KMS-11 (cell line): ENCODE results near the gene CAMK4.

ENCODE experiments used
- H2AFZ ChIP-seq: fragments of 200-600 bp; sonication (generic); 2 replicates; pipeline ENCODE4 v1.6.1; 2016; ENCODE audit warnings: antibody characterized with exemption, mixed run types, low read depth
- H3K27ac ChIP-seq: fragments of 200-600 bp; sonication (generic); 2 replicates; pipeline ENCODE4 v1.6.1; 2016; ENCODE audit warnings: mild to moderate bottlenecking, mixed run types
- H3K27me3 ChIP-seq: fragments of 200-600 bp; sonication (generic); 2 replicates; pipeline ENCODE4 v1.6.1; 2017; ENCODE audit warnings: mild to moderate bottlenecking, low read depth, mixed run types, moderate library complexity; ENCODE audit not compliant: insufficient read depth
- H3K36me3 ChIP-seq: fragments of 200-600 bp; sonication (generic); 2 replicates; pipeline ENCODE4 v1.6.1; 2017; ENCODE audit warnings: mild to moderate bottlenecking, mixed run types; ENCODE audit not compliant: insufficient read depth
- H3K4me1 ChIP-seq: fragments of 200-600 bp; sonication (generic); 2 replicates; pipeline ENCODE4 v1.6.1; 2016; ENCODE audit warnings: mild to moderate bottlenecking, low read depth, mixed run types; ENCODE audit not compliant: poor library complexity, severe bottlenecking
- H3K4me2 ChIP-seq: fragments of 200-600 bp; sonication (generic); 2 replicates; pipeline ENCODE4 v1.7.0; 2016; ENCODE audit warnings: mild to moderate bottlenecking, mixed run types
- H3K4me3 ChIP-seq: fragments of 200-600 bp; sonication (generic); IDR thresholded peaks from 2 replicates; pipeline ENCODE4 v1.6.1; 2017; ENCODE audit warnings: low read depth, low read length, mixed read lengths; ENCODE audit not compliant: insufficient read depth
- H3K79me2 ChIP-seq: fragments of 200-600 bp; sonication (generic); 2 replicates; pipeline ENCODE4 v1.6.1; 2016; ENCODE audit warnings: low read depth, mixed run types; ENCODE audit not compliant: insufficient read depth
- H3K9ac ChIP-seq: fragments of 200-600 bp; sonication (generic); 2 replicates; pipeline ENCODE4 v1.6.1; 2016; ENCODE audit warnings: mild to moderate bottlenecking, mixed run types
- H4K20me1 ChIP-seq: fragments of 200-600 bp; sonication (generic); 2 replicates; pipeline ENCODE4 v1.6.1; 2016; ENCODE audit warnings: mild to moderate bottlenecking, mixed run types; ENCODE audit not compliant: insufficient read depth
- TF ChIP-seq, protein P1 (sequence below): fragments of 200-600 bp; sonication (generic); conservative IDR thresholded peaks from 2 replicates; pipeline ENCODE4 v1.6.1; 2017; ENCODE audit warnings: low read depth, mild to moderate bottlenecking, antibody characterized with exemption, low read length, moderate library complexity, mixed read lengths

The CAMK4 gene

DNA sequence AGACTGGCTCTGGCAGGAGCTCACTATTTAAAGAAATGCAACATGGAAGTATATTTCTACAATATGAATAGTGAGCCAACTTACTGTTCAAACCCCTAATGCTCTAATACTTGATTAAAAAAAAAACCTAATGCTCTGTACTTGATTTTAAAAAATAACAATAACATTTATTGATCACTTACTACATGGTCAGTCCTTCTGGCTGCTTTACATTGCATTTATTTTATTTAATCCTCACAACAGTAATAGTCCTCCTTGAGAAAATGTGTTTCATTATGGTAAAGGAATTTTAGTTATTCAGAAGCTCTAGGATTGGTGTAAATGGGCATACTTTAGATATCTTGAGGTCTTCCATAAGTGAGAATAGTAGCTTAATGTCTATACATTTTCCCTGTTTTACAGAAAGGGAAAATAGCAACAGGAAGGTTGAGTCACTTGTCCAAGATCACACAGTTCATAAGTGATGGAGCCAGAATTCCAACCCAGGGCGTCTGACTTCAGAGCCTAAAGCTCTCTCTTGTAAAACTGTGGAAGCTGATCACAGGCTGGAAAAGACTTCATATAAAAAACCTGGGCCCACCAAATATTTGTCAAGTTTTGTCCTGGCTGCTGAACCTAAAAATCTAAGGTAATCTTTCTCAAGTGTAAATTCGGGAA lies 287.1 kb downstream of the CAMK4 start:
- Histone ChIP-seq H3K36me3 (no peaks in the 10 kb centered on the region), H3K79me2 (0 out of 2 replicates have a peak, but pooled peaks cover 14% of the 10 kb centered on the region), H3K4me2 (peak overlapping the region; percentile 58), H4K20me1 (no peaks in the 10 kb centered on the region), H3K4me3 (no peak overlapping the region), H3K4me1 (peaks cover 20% of the 10 kb centered on the region), H2AFZ (peak overlapping the region; percentile 95), H3K27ac (no peak overlapping the region), H3K9ac (peak overlapping the region; percentile 76; the same call in 1 of the 2 replicates), H3K27me3 (no peaks in the 10 kb centered on the region)
- TF ChIP-seq, protein P1, sequence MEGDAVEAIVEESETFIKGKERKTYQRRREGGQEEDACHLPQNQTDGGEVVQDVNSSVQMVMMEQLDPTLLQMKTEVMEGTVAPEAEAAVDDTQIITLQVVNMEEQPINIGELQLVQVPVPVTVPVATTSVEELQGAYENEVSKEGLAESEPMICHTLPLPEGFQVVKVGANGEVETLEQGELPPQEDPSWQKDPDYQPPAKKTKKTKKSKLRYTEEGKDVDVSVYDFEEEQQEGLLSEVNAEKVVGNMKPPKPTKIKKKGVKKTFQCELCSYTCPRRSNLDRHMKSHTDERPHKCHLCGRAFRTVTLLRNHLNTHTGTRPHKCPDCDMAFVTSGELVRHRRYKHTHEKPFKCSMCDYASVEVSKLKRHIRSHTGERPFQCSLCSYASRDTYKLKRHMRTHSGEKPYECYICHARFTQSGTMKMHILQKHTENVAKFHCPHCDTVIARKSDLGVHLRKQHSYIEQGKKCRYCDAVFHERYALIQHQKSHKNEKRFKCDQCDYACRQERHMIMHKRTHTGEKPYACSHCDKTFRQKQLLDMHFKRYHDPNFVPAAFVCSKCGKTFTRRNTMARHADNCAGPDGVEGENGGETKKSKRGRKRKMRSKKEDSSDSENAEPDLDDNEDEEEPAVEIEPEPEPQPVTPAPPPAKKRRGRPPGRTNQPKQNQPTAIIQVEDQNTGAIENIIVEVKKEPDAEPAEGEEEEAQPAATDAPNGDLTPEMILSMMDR = no peak

GRCh38 chr5:111511831-111512374 lies 287.7 kb downstream of the CAMK4 start:
- Histone ChIP-seq H3K4me1 (peaks cover 20% of the 10 kb centered on the region), H2AFZ (peak overlapping the region; percentile 95), H4K20me1 (no peaks in the 10 kb centered on the region), H3K4me3 (no peak overlapping the region), H3K79me2 (0 out of 2 replicates have a peak, but pooled peaks cover 14% of the 10 kb centered on the region), H3K27me3 (no peaks in the 10 kb centered on the region), H3K4me2 (peak overlapping the region; percentile 58), H3K9ac (peak overlapping the region; percentile 76), H3K27ac (peak overlapping the region; percentile 59), H3K36me3 (no peaks in the 10 kb centered on the region)
- TF ChIP-seq, protein P1 = no peak

- Histone ChIP-seq H3K4me2 (peak within 1 kb of the TSS; percentile 72), H3K79me2 (0 out of 2 replicates have a peak, but pooled peaks cover 14% of the 10 kb centered on the region), H3K36me3 (no peaks in the 10 kb centered on the region), H2AFZ (peak within 1 kb of the TSS; percentile 95), H3K4me1 (peaks cover 20% of the 10 kb centered on the region), H3K9ac (peak within 1 kb of the TSS; percentile 76), H4K20me1 (no peaks in the 10 kb centered on the region), H3K4me3 (peak within 1 kb of the TSS; percentile 40), H3K27ac (peak within 1 kb of the TSS; percentile 67), H3K27me3 (no peaks in the 10 kb centered on the region)
- TF ChIP-seq, protein P1 = no peak
These were observed 288.4 kb downstream of the CAMK4 start, which contains the start of gene STARD4 for GRCh38 chr5:111512375-111513130. STARD4 (minus strand) TSS chr5:111512535; CDS start chr5:111507433, 5,102 bp downstream.

DNA sequence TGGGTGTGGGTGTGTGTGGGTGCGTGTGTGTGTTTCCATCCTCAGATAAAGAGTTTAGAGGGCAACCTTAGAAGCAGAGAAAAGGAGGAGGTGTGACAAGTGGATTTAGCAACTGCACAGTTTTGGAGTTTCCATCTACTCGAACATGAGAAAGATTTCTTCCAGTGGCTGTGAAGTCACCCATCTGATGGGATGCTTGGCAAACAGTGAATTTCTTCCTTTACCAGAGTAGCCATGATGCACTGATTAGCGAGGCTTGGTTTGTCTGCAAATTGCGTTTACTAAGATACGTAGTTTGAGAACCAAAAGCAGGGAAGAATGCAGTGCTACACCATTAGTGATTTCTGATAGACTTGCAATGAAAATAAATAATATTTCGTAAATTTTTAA lies 288.9 kb downstream of the CAMK4 start:
- H2AFZ ChIP-seq = peak overlapping the region; percentile 95
- peak overlapping the region; percentile 67 for H3K27ac ChIP-seq
- no peaks in the 10 kb centered on the region for H3K27me3 ChIP-seq
- peaks cover 20% of the 10 kb centered on the region for H3K4me1 ChIP-seq
- peak overlapping the region; percentile 76 for H3K9ac ChIP-seq
- TF ChIP-seq, protein P1 = no peak
- peak overlapping the region; percentile 40 for H3K4me3 ChIP-seq
- 0 out of 2 replicates have a peak, but pooled peaks cover 14% of the 10 kb centered on the region for H3K79me2 ChIP-seq
- peak overlapping the region; percentile 72 for H3K4me2 ChIP-seq
- no peaks in the 10 kb centered on the region for H4K20me1 ChIP-seq
- H3K36me3 ChIP-seq = no peaks in the 10 kb centered on the region
